Esophagus mucosa (tissue), 1 donor: ENCODE data around the gene DUSP10. TPM values are rescaled to one million over a fixed set of nuclear protein-coding genes. Genes with fewer than 3 reads are reported as not detected.

Experiments
- ATAC-seq: fragments of 200-7000 bp; cut with Tn5 transposase; one replicate; pipeline ENCODE4 v1.9.1; 2020
- total RNA-seq: library from RNA; stranded (reverse); gene quantifications from one replicate; pipeline ENCODE4 v1.2.4, GENCODE V29; 2023
- donor health status: DM: yes; HTN: yes; CAD: no.

DUSP10 gene
- 3.0 TPM for total RNA-seq

DNA sequence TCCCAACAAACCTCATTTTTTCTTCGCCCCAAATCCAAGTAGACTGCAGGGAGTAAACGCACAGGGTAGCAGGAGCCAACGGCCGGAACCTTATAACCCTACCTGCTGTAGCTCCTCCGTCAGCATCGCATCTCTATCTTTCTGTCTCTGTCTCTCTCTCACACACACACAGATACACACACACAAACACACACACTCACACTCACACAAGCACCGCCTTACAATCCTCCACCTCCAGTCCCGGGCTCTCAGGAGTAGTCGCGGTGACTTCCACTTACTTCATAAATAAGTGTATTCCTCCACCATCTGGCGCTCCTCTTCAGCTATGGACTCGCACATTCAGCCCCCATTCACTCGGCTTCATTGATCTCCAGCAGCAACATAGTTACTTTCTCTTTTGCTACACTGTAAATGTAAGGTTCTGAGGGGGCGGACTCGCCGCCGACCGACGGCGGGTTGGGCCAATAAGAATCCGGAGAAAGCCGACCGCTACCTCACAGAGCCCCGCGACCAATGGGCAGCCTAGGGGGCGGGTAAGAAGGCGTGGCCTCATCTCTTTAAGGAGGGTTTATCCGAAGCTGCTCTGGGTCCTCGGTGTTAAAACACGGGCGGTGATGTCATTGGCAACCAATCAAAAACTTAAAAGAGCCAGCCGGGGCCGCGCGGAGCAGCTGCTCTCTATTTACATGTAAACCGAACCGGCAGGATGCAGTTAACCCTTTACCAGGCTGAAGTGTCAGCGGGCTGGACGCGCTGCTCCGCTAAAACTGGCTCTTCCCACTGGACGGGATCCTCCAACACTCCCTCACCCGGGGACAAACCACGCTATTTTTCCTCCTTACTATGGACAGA, at the start of gene DUSP10:
Gene DUSP10, minus strand, starts transcription at position 387 of the 852 bp plus-strand sequence. CDS start 2,345 bp downstream, outside the sequence.
- peak; percentile 98 for ATAC-seq

GRCh38 chr1:221788466-221788865, 46.6 kb upstream of the DUSP10 start:
- ATAC-seq: no peak

DNA sequence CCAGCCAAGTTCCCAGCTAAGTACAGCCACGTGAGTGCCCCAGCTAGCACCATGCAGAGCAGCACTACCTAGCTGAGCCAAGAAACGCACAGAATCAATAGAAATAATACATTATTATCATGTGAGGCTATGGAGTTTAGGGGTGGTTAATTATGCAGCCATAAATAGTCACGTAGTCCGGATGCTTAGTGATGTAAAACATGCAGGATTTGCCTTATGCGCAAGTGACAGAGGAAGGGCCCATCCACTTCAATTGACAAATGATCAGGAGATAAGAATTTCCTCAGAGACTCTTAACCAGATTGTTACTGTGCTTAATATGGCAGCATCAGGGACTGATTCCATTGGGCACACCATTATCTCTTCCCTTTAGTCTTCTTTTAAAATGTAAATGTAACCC, 44.8 kb upstream of the DUSP10 start:
- ATAC-seq: no peak

DNA sequence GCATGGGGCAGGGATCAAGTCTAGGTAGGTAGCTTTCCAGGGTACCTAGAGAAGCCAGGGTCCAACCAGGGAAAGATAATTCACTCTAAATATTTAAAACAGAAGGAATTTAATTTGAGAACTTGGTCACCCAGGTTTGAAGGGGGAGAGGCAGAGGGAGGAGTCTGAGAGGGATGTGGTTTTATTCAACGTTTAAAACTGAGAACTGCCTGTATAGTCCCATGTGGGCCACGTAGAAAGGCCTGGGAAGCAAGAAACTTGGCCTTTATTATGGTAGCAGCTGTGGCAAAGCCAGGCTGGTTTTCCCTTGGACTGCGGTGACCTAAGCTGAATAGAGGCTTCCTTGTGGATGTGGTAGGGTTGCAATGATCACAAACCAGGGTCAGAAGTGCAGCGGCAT, 42.0 kb upstream of the DUSP10 start:
- no peak for ATAC-seq

DNA sequence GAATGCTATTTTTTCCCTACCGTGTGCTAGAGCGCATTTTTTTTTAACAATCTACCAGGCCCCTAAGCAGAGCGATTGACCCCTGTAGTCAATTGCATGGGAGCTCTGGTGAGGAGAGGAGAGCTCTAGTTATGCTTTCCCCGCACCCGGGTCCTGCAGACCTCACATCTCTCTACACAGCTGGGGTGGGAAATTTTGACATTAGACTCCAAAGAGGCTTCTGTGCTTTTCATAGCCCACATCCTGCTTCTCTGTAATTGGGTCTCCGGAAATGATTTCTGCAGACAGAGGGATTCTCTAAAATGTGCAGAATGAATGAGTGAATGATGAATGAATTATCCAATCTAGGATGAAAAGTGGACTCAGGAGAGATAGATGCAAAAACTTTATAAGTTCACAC, 41.5 kb upstream of the DUSP10 start:
- ATAC-seq: no peak

DNA sequence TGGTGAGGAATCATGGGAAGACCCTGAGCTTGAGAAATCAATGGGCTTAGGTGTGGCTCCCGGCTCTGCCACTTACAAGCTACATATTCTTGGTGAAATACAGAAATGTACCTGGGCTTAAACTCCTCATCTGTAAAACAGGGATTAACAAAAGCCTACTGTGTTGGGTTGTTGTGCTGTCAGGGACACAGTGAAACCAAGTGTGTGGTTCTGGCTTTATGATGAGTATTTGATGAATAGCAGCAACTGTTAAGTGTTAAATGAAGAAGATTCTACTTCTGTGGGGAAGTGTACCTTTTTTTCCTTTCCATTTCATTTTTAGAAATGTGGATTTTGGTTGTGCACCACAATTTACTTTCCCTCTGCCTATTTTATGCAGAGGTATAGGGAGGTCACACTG, 41.1 kb upstream of the DUSP10 start:
- ATAC-seq: no peak

DNA sequence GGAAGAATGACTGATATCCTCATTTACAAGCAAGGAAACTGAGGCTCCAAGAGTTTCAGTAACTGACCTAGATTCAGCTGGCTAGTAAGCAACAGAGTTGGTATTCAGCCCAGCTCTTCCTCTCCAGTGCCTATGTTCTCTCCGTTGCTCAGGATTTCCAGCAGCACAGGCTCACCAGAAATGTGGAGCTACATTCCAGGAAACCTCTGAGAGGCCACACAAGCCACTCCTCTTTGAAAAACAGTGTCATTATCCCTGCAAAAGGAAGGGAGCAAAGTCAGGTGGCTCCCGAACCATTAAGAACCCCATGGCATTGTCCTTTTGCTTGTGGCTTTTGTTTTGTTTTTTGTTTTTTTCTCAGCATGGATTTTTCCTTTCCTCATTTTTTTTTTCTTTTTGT, 40.6 kb upstream of the DUSP10 start:
- no peak for ATAC-seq

DNA sequence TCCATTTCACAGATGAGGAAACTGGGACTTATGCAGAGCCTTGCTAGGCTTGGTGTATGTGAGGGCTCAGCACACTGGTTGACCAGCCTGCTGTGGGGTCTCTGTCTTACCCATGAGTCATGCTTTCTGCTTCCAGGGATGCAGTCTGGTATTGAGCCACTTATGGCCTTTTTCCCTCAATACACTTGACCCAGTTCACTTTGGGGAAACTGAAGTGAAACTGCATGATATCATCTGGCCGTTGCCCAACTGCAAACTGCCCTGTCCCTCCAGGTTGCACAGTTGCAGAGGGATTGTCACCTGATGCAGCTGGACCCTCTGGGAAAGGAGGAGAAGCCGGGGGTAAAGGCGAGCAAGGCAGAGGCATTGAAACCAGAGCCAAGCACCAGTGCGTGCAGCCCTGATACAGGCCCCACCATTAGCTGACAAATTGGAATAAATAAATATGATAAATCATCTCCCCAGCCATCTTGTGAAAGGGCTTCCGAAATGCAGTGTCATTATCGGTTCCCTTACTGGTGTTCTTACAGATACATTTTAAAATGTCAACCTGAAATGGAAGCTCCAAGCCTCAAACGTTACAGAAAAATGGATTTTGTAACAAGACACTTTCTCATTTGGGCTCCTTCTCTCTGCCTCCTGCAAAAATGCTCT, 39.3 kb upstream of the DUSP10 start:
- ATAC-seq: no peak

- ATAC-seq: no peak
Observed at GRCh38 chr1:221780175-221780574, 38.3 kb upstream of the DUSP10 start.

GRCh38 chr1:221779771-221780170, 37.9 kb upstream of the DUSP10 start:
- ATAC-seq: peak; percentile 58

DNA sequence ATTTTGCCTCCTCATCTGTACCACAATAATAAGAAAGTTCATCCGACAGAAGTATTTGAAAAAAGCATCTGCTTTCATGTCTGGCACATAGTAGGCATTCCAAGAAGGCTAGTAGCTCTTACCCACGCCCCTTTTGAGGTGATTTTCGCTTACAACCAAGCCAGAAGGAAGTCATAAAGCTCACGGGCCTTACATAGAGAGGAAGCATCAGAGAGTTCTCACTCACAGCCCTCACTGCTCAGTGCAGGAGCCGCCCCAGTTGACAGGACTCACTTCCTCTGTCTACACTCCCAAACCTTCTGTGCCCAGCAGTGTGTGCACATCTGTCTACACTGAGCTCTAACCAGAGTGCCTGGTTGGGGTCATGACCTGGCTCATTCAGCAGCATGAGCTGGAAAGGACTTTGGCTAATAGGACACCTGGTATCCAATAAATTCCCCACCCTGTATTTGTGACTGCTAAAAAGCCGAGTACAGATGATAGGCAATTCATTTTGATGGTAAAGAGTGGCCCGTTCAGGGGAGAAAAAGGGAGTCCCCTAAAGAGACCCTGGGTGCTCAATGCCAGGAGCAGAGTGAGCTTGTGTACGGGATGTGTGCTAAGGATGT, 36.8 kb upstream of the DUSP10 start:
- ATAC-seq: peak; percentile 59

DNA sequence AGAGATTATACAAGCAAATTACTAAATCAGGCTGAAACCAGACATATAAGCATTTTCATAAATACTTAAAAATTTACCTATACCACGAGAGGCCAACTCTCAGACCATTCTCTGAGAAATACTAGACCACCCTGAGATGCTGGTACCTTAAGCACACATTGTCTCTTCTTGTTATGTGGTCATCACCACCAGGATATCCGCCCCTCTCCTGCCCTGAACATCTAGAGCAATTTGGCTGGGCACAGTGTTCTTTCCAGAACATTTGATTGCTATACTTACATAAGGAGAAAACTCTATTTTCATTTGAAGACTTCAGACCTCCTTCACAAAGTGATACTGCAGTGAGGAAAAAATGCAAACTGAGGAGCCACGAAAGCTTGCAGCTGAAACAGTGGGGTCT, 36.2 kb upstream of the DUSP10 start:
- no peak for ATAC-seq

DNA sequence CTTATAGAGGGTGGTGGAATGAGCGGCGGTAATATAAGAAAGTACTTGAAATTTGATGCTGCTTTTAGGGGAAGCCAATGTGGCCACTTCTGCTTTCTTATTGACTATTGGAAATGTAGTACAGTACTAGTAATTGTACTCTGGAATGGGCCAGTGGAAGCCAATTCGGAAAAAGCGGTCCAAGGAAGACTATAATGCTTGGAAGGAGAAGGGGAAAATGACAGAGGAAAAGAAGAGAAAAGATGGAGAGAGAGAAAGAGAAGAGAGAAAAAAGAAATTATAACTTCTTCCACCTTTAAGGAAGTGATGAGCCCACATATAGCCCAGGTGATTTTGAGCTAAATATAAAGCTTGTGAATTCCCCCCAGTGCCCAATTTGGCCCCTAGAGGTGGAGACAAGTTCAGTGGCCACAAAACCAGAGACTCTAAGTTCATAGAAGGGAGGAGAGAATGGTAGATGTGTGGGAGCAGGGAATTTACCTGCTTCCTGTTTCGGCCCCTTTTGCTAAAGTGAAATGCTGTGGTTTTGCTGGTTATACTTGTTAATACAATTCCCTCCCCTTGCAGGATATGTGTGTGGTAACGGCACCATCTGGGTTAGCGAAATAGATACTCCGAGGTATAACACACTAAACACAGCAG, 35.7 kb upstream of the DUSP10 start:
- peak; percentile 26 for ATAC-seq

DNA sequence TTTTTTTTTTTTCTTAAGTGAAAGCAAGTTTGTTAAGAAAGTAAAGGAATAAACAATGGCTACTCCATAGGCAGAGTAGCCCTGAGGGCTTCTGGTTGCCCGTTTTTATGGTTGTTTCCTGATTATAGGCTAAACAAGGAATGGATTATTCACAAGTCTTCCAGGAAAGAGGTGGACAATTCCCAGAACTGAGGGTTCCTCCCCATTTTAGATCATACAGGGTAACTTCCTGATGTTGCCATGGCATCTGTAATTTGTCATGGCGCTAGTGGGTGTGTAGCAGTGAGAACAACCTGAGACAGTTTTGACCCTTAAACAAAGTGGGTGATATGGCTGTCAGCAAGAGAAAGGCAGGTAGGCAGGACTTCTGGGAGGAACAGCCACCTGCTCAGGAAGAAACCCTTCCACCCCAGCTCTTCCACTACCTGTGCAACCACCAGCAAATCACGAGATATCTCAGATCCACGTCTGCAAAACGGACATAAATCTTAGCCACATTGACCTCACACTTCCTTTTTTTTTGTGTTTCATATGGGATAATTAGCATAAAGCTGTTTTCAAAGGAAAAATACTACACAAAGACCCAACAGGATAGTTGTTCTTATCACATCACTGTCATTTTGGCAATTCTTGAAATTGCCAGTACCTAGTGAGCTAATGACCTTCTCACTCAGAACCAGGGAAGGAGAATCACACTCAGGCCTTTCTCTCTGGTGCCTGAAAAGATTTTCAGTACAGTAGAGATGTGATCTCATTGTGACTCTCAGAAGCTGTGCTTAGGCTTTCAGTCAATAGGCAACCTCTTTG, 34.8 kb upstream of the DUSP10 start:
- no peak for ATAC-seq

GRCh38 chr1:221775206-221775605, 33.3 kb upstream of the DUSP10 start:
- no peak for ATAC-seq

DNA sequence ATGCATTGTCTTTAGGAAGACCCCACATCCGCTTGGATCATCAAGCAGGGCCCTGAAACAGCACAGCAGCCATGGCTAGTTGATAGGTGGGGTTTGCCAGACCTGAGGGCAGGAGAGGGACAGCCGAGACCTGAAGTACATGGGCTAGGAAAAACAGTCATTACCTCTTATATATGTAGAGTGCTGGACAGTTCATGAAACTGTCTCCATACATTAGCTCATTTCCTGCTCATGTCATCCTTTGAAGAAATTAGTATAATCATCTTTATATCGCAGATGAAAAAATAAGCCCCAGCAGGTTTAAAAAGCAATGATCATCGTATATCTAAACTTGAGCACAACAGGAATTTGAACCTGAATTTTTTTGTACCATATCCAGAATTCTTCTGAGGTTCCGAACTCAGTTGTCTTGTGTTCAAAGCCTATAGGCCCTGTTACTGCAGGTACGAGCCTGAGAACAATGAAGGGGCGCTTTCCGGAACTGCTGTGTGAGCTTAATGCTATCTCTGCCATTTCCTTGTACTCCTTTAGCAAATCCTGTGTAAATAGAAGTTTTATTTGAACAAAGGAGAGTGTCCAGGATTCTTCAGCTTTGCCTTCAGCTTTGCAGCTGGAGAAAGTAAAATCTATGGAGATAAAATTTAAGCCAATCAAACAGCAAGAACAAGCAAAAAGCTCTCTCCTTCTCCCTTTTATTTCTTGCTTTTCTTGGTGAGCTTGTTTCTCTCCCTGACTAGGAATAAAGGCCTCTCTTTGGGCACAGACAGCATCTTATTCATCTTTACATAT, 32.4 kb upstream of the DUSP10 start:
- ATAC-seq: peak; percentile 48

DNA sequence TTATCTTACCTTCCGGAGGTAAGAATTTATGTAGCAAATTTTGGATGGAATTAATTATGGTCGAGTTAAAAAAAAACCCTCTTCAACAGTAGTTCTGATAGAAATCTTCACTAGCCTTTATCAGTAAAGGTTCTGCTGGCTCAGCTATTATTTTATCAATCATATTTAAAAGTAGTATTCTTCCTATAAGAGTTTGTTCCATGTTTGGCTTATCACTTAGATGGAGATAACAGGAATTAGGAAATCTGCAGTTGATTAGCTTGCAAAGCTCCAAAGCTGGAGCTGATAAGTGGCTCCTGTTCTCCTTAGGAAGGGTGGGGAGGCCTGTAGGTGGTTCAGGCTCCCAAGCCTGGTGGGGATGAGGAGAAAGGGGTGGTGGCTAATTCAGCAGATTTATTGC, 31.5 kb upstream of the DUSP10 start:
- no peak for ATAC-seq

- no peak for ATAC-seq
Observed at GRCh38 chr1:221772117-221772516, 30.2 kb upstream of the DUSP10 start.

- ATAC-seq: no peak
Observed at GRCh38 chr1:221768444-221769066, 26.7 kb upstream of the DUSP10 start.

DNA sequence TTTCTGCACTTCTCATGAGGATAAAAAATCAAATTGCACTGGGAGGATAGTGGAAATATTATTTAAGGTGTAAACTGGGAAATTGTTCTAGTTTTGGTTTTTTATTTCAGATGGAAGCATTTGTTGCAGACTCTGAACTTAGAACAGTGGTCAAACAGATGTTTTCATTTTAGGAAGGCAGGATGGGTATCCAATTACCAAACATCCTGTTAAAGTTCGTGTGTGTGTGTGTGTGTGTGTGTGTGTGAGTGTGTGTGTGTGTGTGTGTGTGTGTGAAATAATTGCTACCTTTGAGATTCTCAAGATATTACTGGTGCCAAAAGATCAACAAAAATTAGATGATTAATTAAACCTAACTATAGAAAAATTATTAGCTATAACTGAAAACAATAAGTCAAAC, 24.3 kb upstream of the DUSP10 start:
- no peak for ATAC-seq

DNA sequence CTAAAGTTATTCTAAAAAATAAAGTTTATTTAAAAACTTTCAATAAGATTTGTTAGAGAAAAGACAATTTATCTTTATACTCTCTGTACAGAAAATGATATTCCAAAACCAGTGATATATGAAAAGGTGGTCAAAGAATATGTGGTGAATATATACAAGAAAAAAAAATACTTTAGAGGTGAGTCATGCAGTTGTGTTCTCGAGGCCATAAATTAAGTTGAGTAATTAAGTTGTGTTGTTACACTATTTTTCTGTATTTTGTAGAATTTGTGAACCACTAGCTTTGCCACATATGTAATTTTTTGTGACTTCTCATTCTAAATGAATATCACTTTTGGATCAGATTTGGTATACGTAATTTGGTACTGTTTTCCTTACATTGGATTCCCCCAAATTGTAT, 23.6 kb upstream of the DUSP10 start:
- no peak for ATAC-seq
